ENCODE measurements around the gene SLC16A8.
"Not testable (repeated sequence)": the region's sequence is repeated elsewhere in the genome, so short reads cannot be mapped to it uniquely, and the experiment has no call there.

The SLC16A8 gene, protein sequence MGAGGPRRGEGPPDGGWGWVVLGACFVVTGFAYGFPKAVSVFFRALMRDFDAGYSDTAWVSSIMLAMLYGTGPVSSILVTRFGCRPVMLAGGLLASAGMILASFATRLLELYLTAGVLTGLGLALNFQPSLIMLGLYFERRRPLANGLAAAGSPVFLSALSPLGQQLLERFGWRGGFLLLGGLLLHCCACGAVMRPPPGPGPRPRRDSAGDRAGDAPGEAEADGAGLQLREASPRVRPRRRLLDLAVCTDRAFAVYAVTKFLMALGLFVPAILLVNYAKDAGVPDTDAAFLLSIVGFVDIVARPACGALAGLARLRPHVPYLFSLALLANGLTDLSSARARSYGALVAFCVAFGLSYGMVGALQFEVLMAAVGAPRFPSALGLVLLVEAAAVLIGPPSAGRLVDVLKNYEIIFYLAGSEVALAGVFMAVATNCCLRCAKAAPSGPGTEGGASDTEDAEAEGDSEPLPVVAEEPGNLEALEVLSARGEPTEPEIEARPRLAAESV

DNA sequence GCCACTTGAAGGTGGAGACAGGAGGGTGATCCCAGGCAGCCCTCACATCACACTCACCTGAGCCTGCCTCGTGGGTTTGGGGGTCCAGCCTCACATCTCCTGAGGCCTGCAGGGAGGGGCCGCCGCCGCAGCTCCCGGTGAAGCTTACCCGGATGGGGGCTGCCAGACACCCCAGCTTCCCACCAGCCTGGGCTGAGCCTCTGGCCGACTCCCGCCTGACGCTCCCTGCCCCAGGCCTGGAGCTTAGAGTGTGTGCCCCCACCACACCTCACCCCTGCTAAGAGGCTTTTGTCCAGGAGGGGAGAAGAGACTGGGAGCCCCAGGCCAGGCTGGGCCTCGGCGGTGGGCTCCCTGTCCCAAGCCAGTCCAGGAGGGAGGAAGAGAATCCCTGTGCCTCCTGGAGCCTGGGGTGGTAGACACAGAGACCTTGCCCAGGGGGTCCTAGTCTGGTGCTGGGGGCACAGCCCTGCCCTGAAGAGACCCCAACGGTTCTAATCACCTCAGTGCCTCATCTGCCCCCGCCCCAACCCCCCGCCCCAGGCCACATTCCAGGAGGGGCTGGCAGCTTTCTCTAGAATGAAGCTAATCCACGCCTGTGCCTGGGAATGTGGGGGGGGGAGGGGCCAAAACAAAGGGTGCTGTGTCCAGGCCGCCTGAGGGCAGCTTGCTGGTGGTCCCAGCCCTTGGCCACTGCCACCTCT, at the start of gene SLC16A8:
Gene SLC16A8 (minus strand): TSS at position 254 of the 701 bp plus-strand sequence. CDS start 1,311 bp downstream, outside the sequence.
- no peak for DNase-seq (ENCODE audit: low read depth in 2 of 2)

DNA sequence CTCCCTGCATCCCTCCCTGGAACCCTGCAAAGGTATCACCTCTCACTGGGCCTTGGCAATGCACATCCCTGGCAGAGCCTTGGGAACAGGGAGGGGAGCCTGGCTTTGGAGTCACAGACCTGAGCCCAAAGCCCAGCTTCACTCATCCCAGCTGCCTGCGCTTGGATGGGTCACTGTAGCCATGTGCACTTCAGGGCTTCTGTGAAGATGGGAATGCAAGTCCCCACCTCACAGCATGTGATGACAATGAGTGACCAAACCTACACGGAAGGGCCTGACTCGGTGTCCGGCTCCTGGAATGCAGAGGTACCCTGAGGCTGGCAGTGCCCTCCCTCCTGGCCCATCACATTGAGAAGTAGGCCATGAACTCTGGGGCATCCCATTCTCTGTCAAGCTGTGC, 49.3 kb upstream of the SLC16A8 start:
- no peak for DNase-seq (ENCODE audit: low read depth in 2 of 2)

DNA sequence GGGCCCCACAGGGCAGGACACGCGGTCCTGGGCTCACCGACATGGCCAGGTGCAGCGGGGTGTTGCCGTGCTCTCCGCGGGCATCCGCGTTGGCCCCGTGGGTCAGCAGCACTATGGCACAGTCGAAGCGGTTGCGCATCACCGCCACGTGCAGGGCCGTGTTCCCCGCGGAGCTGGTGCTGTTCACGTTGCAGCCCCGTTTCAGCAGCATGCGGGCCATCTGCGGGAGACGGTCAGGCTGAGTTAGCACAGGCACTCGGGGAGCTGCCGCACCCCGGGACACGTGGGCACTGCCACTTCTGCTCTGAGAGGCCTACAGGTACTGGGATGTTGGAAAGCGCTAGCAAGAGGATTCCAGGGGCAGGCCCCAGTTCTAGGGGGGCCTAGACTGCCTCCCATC, 48.8 kb upstream of the SLC16A8 start:
- DNase-seq (ENCODE audit: low read depth in 2 of 2): no peak

DNA sequence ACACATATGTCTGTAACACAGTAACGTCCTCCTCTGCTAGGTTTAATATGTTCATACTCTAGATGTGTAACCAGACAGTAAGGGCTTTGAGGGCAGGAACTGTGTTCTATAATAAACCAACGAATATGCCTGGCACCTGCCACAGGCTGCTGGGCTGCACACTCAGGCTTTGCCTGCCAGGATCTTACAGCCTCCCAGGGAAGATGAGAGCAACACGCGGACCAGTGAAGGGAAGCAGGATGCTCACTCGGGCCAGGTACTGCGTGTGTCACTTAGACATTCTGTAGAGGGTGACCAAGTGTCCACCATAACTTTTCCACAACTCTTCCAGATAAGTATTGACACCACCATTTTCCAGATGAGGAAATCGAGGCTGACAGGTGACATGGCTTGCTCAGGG, 48.2 kb upstream of the SLC16A8 start:
- DNase-seq (ENCODE audit: low read depth in 2 of 2): no peak

DNA sequence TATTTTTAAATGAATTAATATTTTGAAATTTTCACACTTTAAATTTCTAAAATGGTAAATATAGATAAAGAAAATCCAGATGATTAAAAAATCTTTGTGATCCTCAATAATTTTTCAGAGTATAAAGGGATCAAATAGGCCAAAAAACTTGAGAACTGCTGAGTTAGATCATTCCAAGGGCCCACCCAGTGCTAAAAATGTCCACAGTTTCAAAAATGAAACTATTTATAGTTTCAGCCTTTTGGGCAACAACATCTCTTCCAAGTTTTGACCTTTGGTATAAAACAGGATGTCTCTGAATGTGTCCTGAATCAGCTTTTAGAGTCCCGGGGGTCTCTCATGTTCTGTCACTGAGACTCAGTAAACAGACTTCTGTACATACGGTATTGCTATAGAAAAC, 47.4 kb upstream of the SLC16A8 start:
- no peak for DNase-seq (ENCODE audit: low read depth in 2 of 2)

DNA sequence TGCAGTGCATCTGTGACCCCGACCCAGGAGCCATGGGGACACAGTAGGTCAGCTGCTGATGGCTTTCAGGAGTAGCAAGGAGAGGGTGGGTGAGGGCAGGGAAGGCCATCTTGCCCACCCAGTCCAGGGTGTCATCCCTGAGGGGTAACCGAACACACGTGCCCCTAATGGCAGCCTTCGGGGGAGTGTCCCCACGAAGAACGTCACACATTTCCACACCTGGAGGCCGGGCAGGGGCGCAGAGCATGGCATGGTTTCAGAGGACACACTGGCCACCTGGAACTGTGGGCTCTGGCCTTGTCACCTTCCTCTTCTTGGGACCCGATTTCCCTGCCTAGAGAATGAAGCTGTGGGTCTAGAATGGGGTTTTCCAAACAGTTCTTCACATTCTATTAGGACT, 45.9 kb upstream of the SLC16A8 start:
- DNase-seq (ENCODE audit: low read depth in 2 of 2): no peak

DNA sequence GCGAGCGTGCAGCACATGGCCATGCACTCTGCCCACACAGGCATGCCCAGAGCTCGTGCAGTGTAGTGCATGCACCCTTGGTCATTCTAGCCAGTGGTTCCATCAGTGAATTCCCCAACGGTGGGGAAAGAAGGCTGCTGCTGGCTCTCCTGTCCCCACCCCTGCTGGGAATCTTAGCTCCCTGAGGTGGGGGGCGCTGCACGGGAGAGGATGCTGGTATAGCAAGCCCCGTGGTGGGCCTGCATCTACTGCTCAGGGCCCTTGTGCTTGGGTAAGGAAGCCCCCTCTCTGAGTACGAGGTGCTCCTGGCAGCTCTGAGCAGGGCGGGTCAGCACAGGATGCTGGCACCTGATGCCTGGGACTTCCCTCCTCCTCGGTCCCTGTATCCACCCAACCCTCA, 45.0 kb upstream of the SLC16A8 start:
- DNase-seq (ENCODE audit: low read depth in 2 of 2): no peak

DNA sequence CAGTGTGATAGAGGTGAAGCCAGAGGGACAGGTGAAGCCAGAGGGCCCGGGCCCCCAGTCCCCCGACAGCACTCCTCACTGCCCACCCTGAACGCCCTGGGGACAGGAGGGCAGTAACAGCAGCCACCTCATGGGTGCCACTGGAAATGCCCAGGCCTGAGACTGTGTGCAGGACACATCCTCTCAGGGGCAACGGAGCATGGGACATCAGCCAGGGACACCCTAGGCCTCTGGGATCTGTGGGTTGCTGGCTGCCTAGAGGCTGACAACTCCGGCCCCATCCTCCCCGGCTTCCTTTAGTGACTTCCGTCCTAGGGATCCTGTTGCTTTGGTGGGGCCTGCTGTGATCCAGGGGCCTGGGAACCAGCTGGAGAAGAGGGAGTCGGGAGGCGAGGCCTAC, 43.9 kb upstream of the SLC16A8 start:
- no peak for DNase-seq (ENCODE audit: low read depth in 2 of 2)

DNA sequence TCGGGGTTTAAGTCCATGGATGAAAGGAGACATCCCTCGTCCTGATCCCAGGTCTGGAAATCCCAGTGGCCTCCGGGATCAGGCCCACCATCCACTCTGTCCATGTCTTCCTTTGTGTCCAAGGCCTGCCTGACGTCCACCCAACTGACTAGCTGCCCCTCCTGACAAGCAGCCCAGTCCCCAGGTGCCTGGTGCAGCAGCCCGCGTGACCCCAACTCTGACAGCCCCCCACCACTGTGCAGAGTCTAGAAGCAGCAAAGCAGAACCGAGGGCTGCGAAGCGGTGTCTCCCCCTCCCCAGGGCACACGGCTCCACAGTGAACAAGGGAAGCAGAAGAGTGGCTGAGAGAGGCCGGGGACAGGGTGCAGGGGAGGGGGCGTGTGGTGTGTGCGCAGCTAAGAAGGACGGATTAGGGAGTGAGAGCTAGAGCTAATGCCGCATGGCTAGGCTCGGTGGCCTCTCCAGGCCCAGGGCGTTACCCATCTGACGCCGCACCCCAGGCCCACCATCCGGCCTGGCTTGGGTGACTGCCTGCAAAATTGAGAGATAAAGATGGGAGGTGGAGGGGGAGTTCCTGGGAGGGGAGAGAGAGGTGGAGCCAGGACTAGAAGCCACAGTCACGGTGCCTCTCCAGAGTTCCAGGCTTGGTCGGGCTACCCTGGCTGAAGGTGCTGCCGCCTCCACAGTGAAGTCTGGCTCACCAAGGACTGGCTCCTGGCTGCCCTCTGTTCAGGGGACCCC, 43.1 kb upstream of the SLC16A8 start:
- DNase-seq (ENCODE audit: low read depth in 2 of 2): no peak

DNA sequence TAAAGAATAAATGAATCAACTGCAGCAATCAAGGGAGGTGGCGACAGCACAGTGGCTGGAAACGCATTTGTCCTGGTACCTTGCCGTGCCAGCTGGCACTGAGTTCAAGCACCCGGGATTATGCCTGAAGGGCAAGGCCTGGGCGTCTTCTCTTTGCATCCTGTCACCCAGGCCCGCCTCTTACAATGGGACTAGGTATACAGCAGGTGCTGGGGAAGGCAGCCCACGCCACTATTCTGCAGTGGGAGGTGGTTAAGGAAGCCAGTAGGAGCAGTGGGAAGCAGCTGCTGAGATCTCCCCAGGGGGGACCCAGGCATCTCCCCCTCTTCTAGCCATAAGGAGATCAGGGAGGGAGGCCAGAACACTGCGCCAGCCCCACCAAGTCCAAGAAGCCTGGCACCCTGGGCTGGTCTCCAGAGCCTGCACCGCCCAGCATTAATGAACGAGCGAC, 41.8 kb upstream of the SLC16A8 start:
- DNase-seq (ENCODE audit: low read depth in 2 of 2): no peak

DNA sequence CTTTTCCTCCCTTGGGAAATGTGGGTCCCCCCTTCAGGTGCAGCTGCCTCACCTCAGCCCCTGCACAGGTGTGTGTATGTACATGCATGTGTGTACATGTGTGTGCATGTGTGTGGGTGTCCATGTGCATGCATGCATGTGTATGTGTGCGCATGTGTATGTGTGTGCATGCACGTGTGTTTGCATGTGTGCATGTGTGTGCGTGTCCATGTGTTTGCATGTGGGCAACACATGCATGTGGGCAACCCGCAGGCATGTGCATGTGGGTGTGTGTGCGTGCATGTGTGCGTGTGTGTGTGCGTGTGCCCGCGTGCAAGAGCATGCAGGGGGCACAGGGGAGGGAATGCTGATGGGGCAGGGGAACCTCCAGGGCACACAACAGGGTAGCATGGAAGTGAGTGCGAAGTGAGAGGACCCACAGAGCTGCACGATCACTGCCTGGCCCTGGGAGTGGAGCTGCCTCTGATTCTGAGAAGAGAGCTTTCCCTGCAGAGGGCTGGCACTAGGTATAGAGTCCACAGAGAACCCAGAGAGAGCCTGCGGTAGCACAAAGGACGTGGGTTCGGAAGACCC, 41.1 kb upstream of the SLC16A8 start:
- no peak for DNase-seq (ENCODE audit: low read depth in 2 of 2)

DNA sequence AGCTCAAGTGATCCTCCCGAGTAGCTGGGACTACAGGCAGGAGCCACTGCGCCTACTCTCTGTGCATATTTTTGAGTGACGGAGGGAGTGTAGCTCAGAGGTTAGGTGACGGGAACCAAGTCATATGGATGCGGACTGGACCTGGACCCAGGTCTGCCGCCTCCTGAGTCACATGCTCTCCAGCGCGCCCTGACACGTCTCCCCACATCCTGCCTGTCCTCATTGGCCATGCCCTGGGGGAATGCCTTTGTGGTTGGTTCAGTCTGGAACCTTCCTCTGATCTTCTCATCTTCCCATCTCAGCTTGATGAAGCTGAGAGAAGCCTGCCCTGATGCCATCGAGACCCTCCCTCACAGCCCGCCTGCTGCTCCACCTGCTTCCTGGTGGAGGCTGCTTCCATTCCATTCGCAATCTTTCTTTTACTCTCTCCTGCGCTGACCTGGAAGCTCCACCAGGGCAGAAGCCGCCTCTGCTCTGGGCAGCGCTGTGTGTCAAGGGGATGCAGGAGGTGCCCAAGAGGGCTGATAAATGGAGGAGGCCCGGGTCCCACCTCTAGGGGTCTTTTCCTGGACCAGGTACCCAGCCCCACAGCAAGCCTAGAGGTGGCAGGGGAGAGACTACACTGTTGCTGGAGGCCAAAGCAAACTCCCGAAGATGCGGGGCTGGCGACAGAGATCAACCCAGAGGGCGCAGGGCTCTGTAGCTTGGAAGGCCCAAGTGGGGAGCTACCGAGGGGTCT, 40.4 kb upstream of the SLC16A8 start:
- DNase-seq (ENCODE audit: low read depth in 2 of 2): no peak

DNA sequence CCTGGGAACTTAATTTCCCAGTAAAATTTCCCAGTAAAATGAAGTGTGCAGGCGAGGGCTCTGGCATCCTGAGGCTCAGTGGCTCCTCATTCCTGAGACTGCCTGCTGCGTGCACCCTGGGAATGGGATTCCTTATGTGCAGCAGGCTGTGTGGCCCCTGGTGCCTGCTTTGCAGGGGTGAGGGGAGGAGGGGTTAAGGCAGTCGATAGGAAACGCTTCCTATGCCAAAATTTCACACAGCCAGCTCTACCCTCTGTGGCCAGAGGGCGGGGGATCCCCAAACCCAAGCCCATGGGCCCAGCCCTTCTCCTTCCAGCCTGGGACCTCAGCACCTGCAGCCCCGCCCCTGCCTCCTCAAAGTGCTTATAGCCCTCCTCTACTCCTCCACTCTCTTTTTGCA, 38.6 kb upstream of the SLC16A8 start:
- DNase-seq (ENCODE audit: low read depth in 2 of 2): no peak

DNA sequence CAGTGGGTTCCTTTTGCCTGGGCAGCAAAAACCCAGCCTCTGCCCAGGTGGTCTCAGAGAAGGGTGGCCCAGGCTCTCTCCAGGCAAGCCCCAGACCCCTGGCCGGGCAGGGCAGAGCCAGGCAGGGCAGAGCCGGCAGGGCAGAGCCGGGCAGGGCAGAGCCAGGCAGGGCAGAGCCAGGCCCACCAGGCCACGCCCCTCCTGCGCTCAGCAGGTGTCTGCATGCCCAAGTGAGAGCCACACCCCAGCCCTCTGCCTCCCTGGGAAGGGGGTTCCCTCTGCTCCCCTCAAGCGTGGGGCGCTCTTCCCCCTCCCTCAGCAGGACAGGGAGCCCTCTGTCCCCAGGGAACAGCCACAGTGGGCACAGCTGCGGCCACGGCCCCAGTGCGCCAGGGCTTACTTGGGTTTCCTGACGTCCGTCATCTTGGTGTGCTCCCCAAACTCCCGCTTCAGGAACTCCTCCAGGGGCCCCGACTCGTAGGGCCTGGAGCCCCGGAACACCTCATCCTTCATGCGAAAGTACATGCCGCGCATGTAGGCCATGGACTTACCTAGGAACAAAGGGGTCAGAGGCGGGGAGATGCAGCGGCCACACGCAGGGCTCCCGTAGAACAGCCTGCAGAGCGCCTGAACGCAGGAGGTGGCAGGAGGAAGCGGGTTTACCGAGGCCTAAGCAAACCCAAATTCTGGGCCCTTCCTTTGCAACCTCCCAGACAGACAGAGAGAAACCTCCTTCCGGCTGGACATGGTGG, 36.6 kb upstream of the SLC16A8 start:
- no peak for DNase-seq (ENCODE audit: low read depth in 2 of 2)

DNA sequence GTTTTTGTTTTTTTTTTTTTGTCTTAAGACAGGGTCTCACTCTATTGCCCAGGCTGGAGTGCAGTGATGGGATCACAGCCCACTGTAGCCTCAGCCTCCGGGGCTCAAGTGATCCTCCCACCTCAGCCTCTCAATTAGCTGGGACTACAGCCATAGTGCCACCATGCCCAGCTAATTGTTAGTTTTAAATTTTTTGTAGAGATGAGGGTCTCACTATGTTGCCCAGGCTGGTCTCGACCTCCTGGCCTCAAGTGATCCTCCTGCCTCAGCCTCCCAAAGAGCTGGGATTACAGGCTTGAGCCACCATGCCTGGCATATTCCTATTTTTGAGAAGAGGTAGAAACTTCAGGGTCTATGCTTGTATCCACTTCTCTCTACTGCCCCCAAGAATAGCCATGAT, 34.8 kb upstream of the SLC16A8 start:
- DNase-seq (ENCODE audit: low read depth in 2 of 2): not testable (repeated sequence)

DNA sequence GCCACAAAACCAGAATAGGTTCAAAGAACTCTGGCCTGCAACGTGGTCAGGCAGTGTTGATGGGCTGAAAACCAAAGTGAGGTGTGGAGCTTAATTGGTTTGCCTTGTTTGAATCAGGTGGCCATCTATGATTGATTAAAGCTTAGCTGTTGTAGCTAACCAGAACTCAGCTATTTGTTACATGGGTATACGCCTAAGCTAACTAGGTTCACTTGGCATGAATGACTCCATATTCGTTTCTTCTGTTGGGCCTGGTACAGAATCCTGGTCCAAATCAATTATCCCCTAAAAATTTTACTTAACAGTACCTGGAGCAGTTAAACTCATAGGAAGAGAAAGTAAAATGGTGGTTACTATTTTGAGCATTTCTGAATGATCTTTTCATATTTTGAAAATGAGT, 34.2 kb upstream of the SLC16A8 start:
- no peak for DNase-seq (ENCODE audit: low read depth in 2 of 2)

DNA sequence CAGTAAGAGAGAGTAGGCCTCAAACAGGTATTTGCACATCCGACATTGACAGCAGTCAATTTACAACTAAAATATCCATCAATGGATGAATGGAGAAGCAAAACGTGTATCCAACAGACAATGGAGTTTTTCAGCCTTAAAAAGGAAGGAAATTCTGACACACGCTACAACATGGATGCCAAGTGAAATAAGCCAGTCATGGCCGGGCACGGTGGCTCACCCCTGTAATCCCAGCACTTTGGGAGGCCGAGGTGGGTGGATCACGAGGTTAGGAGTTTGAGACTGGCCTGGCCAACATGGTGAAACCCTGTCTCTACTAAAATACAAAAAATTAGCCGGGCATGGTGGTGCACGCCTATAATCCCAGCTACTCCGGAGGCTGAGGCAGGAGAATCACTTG, 33.6 kb upstream of the SLC16A8 start:
- DNase-seq (ENCODE audit: low read depth in 2 of 2): not testable (repeated sequence)

DNA sequence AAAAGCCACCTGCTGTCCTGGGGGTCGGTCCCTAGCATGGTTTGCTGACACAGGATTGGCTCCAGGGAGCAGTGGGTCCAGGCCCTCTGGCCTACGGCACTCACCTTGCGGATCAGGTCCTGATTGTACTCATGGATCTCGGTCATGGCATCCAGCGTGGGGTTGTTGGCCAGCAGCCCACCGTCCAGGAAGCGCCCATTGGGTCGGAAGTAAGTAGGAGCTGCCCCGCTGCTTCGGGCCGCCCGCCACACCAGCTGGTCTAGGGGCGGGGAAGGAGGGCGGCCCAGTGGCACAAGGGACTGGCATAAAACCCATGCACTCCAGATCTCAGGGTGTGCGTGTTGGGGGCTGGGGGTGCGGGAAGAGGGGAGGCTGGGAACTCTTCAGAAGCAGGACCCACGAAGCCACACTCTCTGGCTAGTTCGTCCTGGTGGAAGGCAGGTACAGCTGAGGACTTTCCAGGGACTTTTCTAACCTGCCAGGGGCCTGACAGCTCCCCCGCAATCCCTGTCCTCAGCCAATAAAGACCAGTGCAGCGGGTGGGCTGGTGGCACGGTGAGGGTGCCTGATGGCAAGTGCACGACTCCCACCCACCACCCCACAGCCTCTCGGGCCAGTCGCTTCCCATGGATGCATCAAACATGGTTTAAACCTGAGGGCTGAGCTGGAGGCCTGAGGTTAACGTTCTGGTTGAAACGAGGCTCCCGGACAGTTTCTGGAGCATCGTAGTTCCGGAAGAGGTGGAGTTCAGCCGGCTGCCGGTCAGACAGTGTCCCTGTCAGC, 31.6 kb upstream of the SLC16A8 start:
- no peak for DNase-seq (ENCODE audit: low read depth in 2 of 2)

DNA sequence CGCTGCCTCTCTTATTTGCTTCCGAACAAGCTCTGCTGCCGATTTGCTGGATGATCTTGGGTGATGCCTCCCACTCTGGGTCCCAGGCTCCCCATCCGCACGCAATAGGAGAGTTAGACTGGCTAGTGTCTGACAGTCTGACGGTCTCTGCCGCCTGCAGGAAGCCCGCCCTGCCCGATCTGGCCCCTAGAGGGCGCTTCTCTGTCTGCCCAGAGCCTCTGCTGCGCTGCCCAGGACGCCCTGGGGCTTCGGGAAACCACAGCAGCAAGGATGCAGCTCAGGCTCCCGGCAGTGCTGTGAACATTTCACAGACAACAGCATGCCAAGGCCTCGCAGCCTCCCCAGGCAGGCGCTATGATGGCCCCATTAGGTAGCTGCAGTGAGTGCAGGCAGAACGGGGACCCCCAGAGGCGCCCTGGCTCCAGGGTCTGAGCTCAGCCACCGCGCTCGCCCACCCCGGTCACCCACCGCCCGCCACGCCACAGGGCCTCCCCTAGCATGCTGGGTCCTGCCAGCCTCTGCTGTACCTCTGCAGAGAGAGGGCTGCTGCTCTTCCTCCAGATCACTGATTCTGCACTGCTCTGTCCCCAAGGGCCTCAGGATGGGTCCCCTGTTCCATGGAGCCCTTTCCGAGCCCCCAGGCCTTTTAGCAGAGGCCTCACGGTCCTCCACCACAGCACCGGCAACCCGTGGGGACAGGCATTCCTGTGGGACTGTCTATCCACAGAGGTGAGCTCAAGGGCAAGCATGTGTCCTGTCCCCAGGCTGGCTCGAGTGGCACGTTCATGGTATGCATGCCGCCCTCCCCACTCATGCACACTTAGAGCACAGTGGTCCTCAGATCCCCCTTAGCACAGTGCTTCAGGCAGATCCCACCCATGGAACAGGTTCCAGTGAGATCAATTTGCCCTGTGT, 30.8 kb upstream of the SLC16A8 start:
- peak; percentile 27 to 38 for DNase-seq (ENCODE audit: low read depth in 2 of 2)

All from fibroblast of skin of left biceps (primary cell).